GM10266 (cell line): ENCODE results near the gene MACROH2A1.

Experiments
- DNase-seq: peaks from one replicate; pipeline ENCODE4 v3.0.0; 2012; ENCODE audit errors: extremely low spot score
- TF ChIP-seq, protein P1 (sequence below): IDR thresholded peaks from 2 replicates; pipeline ENCODE4 v1.5.1; 2012; ENCODE audit warnings: mild to moderate bottlenecking, low read depth; ENCODE audit not compliant: control insufficient read depth, insufficient read depth; ENCODE audit errors: missing control alignments

MACROH2A1 gene

DNA sequence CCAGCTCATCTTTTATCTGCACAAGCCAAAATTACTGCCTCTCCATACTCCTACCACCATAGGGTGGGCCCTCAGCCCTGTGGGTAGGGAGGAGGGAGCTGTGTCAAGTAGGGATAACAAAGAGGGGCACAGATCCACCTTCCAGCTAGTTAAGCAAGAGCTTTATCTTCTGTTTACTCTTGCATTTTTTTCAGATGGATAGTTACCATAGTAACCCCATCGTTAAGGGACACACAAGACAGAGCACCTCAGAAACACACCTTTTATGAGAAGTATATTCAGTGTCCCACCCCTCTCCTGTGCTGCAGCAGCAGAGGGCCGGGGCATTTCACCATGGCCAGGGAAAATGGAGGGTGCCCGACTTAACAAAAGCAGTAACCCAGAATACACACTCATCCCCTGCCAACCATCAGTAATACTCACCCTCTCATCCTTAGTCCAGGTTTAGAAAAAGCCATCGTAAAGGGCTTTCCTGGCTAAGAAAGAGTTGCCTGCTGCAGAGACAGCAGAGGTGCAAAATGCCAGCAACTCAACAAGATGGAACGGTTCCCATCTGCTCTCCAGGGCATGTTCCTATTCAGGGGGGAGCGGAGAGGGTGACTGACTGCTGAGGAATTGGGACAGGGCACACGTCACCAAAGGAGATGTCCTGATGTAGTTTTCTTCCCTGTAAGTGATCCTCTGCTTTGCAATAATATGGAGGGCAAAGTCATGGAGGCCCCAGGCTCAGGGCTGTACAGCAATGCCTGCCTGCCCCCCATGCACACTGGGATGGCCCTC is 25.1 kb downstream of the MACROH2A1 start:
- no peak for DNase-seq
- TF ChIP-seq, protein P1, sequence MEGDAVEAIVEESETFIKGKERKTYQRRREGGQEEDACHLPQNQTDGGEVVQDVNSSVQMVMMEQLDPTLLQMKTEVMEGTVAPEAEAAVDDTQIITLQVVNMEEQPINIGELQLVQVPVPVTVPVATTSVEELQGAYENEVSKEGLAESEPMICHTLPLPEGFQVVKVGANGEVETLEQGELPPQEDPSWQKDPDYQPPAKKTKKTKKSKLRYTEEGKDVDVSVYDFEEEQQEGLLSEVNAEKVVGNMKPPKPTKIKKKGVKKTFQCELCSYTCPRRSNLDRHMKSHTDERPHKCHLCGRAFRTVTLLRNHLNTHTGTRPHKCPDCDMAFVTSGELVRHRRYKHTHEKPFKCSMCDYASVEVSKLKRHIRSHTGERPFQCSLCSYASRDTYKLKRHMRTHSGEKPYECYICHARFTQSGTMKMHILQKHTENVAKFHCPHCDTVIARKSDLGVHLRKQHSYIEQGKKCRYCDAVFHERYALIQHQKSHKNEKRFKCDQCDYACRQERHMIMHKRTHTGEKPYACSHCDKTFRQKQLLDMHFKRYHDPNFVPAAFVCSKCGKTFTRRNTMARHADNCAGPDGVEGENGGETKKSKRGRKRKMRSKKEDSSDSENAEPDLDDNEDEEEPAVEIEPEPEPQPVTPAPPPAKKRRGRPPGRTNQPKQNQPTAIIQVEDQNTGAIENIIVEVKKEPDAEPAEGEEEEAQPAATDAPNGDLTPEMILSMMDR = no peak

DNA sequence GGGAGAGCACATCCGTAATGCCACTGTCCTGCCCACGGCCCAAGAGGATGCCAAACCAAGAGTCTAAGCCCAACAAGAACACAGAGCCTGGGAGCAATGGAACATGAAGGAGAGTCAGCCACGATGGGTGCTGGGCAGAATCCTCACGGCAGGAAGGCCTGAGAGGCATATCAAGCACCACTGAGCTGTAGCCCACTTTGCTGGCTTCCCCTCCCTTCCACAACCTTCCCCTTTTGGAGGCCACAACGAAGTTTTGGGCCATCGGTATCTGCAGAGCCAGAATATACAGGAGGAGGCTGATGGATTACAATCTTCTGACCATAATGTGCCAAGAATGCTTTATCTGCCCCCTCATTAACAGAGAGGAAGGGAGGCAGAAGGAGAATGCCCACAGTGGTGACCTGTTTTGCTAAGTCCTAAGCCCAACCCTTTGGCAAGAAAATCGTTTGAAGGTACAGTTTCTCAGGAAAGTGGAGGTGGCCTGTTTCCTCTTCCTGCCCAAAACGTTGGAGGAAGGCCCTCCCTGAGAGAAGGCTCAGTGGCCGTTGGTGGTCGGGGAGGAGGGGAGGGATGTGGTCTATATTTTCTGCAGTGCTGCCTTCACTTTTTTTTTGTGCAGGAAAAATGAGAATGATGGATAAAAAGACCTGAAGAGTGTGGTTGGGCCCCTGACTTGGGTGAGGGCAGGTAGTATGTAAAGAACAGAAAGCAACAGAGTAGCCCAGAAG is 26.2 kb downstream of the MACROH2A1 start:
- no peak for DNase-seq
- TF ChIP-seq, protein P1 = no peak

DNA sequence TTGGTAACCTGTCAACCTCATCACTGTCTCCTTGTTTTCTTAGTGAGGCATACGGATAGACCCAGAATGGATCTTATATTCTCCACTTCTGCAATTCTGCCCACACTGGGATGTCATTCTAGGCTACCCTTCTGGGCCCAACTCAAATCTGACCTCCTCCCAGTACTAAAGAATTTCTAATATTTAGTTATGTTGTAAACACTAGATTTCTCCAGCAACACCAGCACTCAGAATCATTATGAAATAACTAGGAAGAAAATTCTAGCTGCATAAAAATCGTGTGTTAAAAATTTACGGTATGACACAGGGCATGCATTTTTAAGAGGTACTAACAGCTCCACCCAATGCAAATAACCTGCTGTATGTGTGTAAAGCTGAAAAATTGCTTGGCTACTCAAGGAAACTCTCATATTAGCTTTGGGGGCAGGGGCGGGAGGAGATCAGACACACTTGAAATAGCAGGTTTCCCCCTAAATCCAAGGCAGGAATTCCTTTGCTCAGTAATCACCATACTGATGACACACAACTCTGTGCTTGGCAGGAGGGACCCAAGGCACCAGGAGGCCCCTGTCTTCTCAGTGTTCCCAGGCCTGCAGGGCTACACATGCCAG is 27.3 kb downstream of the MACROH2A1 start:
- DNase-seq = no peak
- TF ChIP-seq, protein P1 = no peak

DNA sequence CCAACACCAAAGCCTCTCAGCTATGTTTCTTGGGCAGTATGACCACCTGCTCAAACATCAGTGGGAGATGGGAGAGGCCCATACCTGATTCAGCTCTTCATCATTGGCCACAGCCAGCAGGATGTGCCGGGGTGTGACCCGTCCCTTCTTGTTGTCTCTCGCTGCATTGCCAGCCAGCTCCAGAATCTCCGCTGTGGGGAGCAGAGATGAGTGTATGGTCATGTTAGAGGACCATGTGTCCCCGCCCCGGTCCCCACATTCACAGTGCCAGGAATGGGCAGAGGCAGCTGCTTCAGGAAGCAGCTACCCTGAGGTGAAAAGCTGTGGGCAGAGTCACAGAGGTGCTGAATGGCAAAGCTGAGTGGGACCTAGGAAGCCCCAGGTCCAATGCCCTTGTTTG is 29.1 kb downstream of the MACROH2A1 start:
- TF ChIP-seq, protein P1 = no peak
- no peak for DNase-seq

DNA sequence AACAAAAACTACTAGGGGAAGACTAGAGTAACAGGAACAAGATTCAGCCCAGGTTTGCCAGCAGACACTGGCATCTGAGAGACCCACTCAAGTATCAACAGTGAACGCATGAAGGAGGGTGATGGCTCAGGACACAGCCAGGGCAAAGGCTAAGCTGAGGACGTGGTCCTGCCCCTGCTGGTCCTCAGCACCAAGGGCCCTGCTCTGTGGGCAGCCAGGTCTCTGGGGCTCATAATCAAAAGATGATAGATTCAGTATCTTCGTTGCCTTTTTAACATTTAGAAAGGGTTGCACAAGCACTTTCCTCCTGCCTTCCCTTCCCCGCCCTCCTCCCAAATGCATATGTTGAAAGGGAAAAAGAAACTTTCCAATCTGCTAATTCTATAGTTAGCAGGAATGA is 31.5 kb downstream of the MACROH2A1 start:
- TF ChIP-seq, protein P1 = no peak
- DNase-seq = no peak

DNA sequence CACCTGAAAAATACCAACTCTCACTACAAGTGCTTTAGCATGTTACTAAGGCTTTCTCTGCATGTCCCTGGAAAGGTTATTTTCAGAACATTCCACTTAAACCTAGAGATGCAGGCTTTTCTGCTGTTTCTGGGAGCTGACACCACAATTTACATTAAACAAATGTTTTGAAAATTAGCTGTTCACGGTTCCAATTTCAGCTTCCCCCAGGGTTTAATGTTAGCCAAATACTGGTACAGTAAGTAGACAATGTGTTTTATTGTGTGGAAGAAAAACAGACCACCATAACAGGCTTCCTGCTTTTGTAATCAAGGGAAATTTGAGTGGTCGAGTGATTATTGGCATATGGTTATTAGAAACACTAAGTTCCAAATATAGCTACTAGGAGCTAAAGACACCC is 32.0 kb downstream of the MACROH2A1 start:
- TF ChIP-seq, protein P1 = no peak
- no peak for DNase-seq
